Measurements from ENCODE around the gene ZBTB20. TPM values are rescaled to one million over a fixed set of nuclear protein-coding genes. Genes with fewer than 3 reads are reported as not detected.

ZBTB20 gene
- total RNA-seq, 1 donor from 2014 or later = 15.5 TPM

DNA sequence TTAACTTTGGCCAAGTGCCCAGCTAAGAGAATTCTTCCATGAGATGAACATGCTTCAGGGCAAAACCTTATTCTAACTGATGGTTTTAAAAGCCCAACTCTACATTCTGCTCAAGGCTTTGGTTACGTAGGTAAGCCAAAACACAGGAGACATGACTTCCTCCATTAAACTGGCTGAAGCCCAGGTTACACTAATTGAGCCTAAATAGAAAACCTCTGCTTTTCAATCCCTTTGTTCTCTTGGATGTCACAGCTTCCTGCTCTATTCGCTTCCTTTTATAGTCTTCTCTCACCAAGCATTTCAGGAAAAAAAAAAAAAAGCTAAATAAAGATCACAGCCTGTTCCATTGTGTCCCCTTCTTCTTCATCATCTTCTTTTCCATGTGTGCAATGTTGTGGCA lies 432.9 kb downstream of the ZBTB20 start:
- H3K4me3 Mint-ChIP-seq (ENCODE audit: unreplicated experiment) = no peak overlapping the region
- H3K36me3 Mint-ChIP-seq (ENCODE audit: low read depth) = no peaks in the 10 kb centered on the region
- no peaks in the 10 kb centered on the region for H3K9me3 Mint-ChIP-seq (ENCODE audit: low read depth)
- no peak for DNase-seq (ENCODE audit: low spot score)
- TF ChIP-seq, protein P1, sequence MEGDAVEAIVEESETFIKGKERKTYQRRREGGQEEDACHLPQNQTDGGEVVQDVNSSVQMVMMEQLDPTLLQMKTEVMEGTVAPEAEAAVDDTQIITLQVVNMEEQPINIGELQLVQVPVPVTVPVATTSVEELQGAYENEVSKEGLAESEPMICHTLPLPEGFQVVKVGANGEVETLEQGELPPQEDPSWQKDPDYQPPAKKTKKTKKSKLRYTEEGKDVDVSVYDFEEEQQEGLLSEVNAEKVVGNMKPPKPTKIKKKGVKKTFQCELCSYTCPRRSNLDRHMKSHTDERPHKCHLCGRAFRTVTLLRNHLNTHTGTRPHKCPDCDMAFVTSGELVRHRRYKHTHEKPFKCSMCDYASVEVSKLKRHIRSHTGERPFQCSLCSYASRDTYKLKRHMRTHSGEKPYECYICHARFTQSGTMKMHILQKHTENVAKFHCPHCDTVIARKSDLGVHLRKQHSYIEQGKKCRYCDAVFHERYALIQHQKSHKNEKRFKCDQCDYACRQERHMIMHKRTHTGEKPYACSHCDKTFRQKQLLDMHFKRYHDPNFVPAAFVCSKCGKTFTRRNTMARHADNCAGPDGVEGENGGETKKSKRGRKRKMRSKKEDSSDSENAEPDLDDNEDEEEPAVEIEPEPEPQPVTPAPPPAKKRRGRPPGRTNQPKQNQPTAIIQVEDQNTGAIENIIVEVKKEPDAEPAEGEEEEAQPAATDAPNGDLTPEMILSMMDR (IDR thresholded peaks at IDR 0.05) = no peak
- no peak overlapping the region for H3K27ac Mint-ChIP-seq (ENCODE audit: unreplicated experiment)
- no peaks in the 10 kb centered on the region for H3K27me3 Mint-ChIP-seq (ENCODE audit: low read depth)
- H3K4me1 Mint-ChIP-seq (ENCODE audit: low read depth) = peaks cover 13% of the 10 kb centered on the region

DNA sequence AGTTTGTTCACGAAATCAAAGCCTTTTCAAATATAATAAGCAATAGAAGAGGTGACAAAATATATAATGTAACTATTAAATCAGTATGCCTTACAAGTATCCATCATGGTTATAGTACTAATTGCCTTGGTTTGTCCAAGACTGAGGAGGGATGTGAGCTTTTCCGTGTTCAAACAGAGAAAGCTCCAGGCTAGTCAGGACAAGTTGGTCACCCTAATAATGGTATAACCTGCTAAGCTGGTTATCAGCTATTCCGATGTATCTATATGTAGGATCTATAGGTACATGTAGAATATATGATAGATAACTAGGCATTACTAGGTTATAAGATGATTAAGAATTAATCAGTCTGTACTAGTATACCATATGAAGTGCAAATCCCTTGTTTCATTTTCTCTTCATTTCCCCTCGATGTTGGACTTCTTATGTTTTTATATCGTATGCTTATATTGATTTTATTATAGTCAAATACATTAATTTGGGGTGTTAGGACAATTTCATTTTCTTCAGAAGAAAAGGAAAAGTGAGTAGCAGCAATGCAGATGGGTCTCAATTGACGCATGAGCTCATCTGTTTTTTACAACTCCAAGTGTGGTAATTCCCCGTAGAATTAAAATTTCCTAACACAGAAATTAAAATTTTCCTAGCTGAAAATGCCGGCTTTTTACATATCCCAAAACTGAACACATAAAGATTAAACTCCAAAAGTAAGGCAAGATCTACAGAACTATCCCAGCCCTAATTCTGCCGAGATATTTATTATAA lies 434.2 kb downstream of the ZBTB20 start:
- Mint-ChIP-seq H3K4me1 (ENCODE audit: low read depth) (peaks cover 9% of the 10 kb centered on the region), H3K27me3 (ENCODE audit: low read depth) (no peaks in the 10 kb centered on the region), H3K27ac (ENCODE audit: unreplicated experiment) (no peak overlapping the region), H3K36me3 (ENCODE audit: low read depth) (no peaks in the 10 kb centered on the region), H3K9me3 (ENCODE audit: low read depth) (no peaks in the 10 kb centered on the region), H3K4me3 (ENCODE audit: unreplicated experiment) (no peak overlapping the region)
- no peak for DNase-seq (ENCODE audit: low spot score)
- TF ChIP-seq, protein P1 (IDR thresholded peaks at IDR 0.05) = no peak

DNA sequence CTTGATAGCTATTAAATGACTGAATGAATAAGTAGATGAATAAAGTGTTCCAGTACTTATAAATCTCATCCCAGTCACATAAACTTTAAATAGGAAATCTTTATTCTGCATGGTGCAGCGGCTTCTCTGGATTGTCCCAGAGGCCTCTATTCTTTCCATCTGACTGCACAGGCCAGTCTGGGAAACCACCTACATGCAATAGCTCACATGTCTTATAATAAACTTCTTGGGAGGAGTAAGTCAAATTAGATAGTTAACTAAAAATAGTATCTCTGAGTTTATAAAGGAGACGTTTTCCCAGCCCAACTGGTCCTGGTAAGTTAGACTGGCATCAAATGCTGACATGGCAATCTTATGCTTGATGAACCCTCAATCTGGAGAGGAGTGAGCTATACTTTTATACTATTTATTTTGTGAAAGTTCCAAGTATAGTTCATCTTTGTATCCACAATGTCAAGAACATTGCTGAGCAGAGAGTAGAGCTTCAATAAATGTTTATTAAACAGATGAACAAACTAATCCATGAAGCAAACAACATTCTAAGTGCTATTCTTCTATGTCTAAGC lies 435.7 kb downstream of the ZBTB20 start:
- Mint-ChIP-seq H3K27me3 (ENCODE audit: low read depth) (no peaks in the 10 kb centered on the region), H3K4me3 (ENCODE audit: unreplicated experiment) (no peak overlapping the region), H3K4me1 (ENCODE audit: low read depth) (peaks cover 9% of the 10 kb centered on the region), H3K36me3 (ENCODE audit: low read depth) (no peaks in the 10 kb centered on the region), H3K9me3 (ENCODE audit: low read depth) (no peaks in the 10 kb centered on the region), H3K27ac (ENCODE audit: unreplicated experiment) (peak overlapping the region; percentile 49)
- TF ChIP-seq, protein P1 (IDR thresholded peaks at IDR 0.05) = no peak
- no peak for DNase-seq (ENCODE audit: low spot score)

DNA sequence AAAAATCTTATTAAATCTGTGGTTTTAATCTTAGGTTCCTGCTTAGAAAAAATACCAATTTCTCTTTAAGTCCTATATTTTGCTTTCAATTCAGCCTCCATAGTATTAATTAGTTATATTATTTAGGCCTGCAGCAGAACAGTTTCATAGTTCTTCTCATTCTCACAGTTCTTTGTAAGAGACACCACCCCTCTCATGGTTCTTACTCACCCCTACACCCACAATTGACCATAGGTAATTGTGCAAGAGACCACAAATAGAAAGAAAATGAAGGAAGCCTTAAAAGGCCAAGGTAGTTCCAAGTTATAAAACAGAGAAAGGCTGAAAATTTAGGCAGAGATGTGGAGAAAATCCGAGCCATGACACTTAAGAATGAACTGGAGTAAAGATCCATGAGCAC lies 438.0 kb downstream of the ZBTB20 start:
- DNase-seq (ENCODE audit: low spot score) = no peak
- no peaks in the 10 kb centered on the region for H3K9me3 Mint-ChIP-seq (ENCODE audit: low read depth)
- H3K27ac Mint-ChIP-seq (ENCODE audit: unreplicated experiment) = no peak overlapping the region

DNA sequence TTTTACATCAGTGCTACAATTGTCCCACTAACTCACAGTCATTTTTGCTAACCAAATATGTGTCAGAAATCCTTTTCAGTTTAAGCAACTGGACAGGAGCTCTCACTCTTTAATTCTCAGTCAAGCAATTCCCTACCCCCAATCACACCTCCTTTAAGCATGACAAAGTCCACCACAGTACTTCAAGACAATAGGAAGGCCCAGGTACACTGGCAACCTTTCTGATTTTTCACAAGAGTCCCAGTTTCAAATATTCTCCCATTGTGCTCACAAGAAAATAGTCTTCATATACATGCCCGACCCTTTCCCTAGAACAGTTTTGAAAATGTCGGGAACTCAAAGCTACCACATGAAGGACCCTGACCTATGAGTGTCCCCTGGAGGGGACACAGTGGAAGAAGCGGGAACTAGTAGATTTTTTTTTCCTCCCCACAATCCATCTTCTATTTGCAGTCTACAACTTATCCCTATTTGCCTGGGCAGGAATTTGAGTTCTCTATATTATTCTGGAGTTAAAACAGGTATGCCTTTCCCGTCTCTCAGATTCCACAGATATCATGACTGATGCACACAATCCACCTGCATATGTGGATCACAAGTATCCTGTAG lies 439.7 kb downstream of the ZBTB20 start:
- Mint-ChIP-seq H3K4me1 (ENCODE audit: low read depth) (peaks cover 9% of the 10 kb centered on the region), H3K27ac (ENCODE audit: unreplicated experiment) (no peak overlapping the region), H3K27me3 (ENCODE audit: low read depth) (no peaks in the 10 kb centered on the region), H3K36me3 (ENCODE audit: low read depth) (no peaks in the 10 kb centered on the region), H3K4me3 (ENCODE audit: unreplicated experiment) (no peak overlapping the region), H3K9me3 (ENCODE audit: low read depth) (no peaks in the 10 kb centered on the region)
- TF ChIP-seq, protein P1 (IDR thresholded peaks at IDR 0.05) = no peak
- no peak for DNase-seq (ENCODE audit: low spot score)

More for the DNA sequence above, 438.0 kb downstream of the ZBTB20 start:
- no peak overlapping the region for H3K4me3 Mint-ChIP-seq (ENCODE audit: unreplicated experiment)
- H3K4me1 Mint-ChIP-seq (ENCODE audit: low read depth) = peaks cover 9% of the 10 kb centered on the region
- no peaks in the 10 kb centered on the region for H3K36me3 Mint-ChIP-seq (ENCODE audit: low read depth)
- no peaks in the 10 kb centered on the region for H3K27me3 Mint-ChIP-seq (ENCODE audit: low read depth)
- TF ChIP-seq, protein P1 (IDR thresholded peaks at IDR 0.05) = no peak
